Colonic mucosa (tissue), 4 donors: ENCODE results near the gene DLG2. TPM values are rescaled to one million over a fixed set of nuclear protein-coding genes. Genes with fewer than 3 reads are reported as not detected.

Experiments used
- DNase-seq: peaks from one replicate; pipeline ENCODE4 v3.0.0-alpha.2; 2020
- H3K27ac ChIP-seq: fragments of 200-600 bp; one replicate; pipeline ENCODE4 v1.8.0; 2021
- H3K27me3 ChIP-seq: fragments of 200-600 bp; one replicate; pipeline ENCODE4 v1.8.0; 2021
- H3K36me3 ChIP-seq: fragments of 200-600 bp; one replicate; pipeline ENCODE4 v1.8.0; 2021
- H3K4me1 ChIP-seq: fragments of 200-600 bp; one replicate; pipeline ENCODE4 v1.8.0; 2021; ENCODE audit warnings: mild to moderate bottlenecking
- H3K4me3 ChIP-seq: fragments of 200-600 bp; one replicate; pipeline ENCODE4 v1.8.0; 2021
- H3K9ac ChIP-seq, 2 donors: one replicate each; pipeline ENCODE4 v1.7.0; 2013; ENCODE audit warnings: control low read depth in 2 of 2, low read depth in 2 of 2, low read length in 2 of 2
- H3K9me3 ChIP-seq: fragments of 200-600 bp; one replicate; pipeline ENCODE4 v1.8.0; 2021
- CTCF ChIP-seq: fragments of 200-600 bp; IDR thresholded peaks from one replicate; pipeline ENCODE4 v1.8.0; 2022; ENCODE audit warnings: antibody characterized with exemption, mild to moderate bottlenecking
- intact Hi-C: fragments of 100-400 bp; cut with DNase I; formaldehyde crosslinking; loops from one replicate; pipeline ENCODE4 v1.14.1; 2022
- total RNA-seq, 2 donors: library from RNA; stranded (reverse); fragmentation: NEBNext Ultra II Directional in 1 of 2; extraction: Animal tissue kit (Norgen Biotek cat#: 25700) in 1 of 2; gene quantifications; one replicate each; pipeline ENCODE4 v1.2.1, GENCODE V29; 2021
- donor health status: healthy.
- donor health status: DM: no; HTN: no; CAD: no.
- donor health status: DM: no; HTN: no; CAD: no.

Gene DLG2
- total RNA-seq, 2 donors from 2014 or later = 1.4 to 3.3 TPM

DNA sequence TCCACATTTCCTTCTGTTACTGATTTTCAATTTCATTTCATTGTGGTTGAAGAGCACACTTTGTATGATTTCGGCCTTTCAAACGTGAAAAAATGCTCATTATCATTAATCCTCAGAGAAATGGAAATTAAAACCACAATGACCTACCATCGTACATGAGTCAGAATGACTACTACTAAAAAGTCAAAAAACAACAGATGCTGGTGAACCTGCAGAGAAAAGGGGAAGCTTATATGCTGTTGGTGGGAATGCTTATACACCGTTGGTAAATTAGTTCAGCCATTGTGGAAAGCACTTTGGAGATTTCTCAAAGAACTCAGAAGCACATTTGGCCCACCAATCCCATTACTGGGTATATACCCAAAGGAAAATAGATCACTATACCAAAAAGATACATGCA lies 57.6 kb downstream of the DLG2 start:
- DNase-seq = no peak
- intact Hi-C loops = no loop called here

GRCh38 chr11:85558411-85558810 lies 68.7 kb downstream of the DLG2 start:
- H3K4me1 ChIP-seq = no peaks in the 10 kb centered on the region
- TF ChIP-seq CTCF = no peak
- DNase-seq = no peak
- H3K27ac ChIP-seq = no peak overlapping the region
- H3K4me3 ChIP-seq = no peak overlapping the region
- H3K9ac ChIP-seq = no peak overlapping the region
- H3K36me3 ChIP-seq = no peaks in the 10 kb centered on the region
- H3K9me3 ChIP-seq = no peaks in the 10 kb centered on the region
- intact Hi-C loops = no loop called here
- H3K27me3 ChIP-seq = no peaks in the 10 kb centered on the region

More for the DNA sequence above, 57.6 kb downstream of the DLG2 start:
- Histone ChIP-seq H3K4me1 (no peaks in the 10 kb centered on the region), H3K36me3 (no peaks in the 10 kb centered on the region), H3K27ac (no peak overlapping the region), H3K4me3 (no peak overlapping the region), H3K9me3 (no peaks in the 10 kb centered on the region), H3K9ac (no peak overlapping the region), H3K27me3 (no peaks in the 10 kb centered on the region)
- TF ChIP-seq CTCF = no peak

GRCh38 chr11:85551881-85552280 lies 75.3 kb downstream of the DLG2 start:
- H3K9me3 ChIP-seq = no peaks in the 10 kb centered on the region
- no peak overlapping the region for H3K4me3 ChIP-seq
- H3K9ac ChIP-seq = no peak overlapping the region
- no peaks in the 10 kb centered on the region for H3K4me1 ChIP-seq
- H3K27ac ChIP-seq = no peak overlapping the region
- intact Hi-C loops = no loop called here
- TF ChIP-seq CTCF = no peak
- H3K36me3 ChIP-seq = no peaks in the 10 kb centered on the region
- no peaks in the 10 kb centered on the region for H3K27me3 ChIP-seq
- no peak for DNase-seq

GRCh38 chr11:85541683-85542082 lies 85.5 kb downstream of the DLG2 start:
- Histone ChIP-seq H3K4me1 (no peaks in the 10 kb centered on the region), H3K27ac (no peak overlapping the region), H3K4me3 (no peak overlapping the region), H3K9me3 (no peaks in the 10 kb centered on the region), H3K27me3 (no peaks in the 10 kb centered on the region), H3K9ac (no peak overlapping the region), H3K36me3 (no peaks in the 10 kb centered on the region)
- no peak for TF ChIP-seq CTCF
- intact Hi-C loops = no loop called here
- DNase-seq = no peak

- Histone ChIP-seq H3K36me3 (no peaks in the 10 kb centered on the region), H3K4me3 (no peak overlapping the region), H3K9me3 (no peaks in the 10 kb centered on the region), H3K9ac (no peak overlapping the region), H3K4me1 (no peaks in the 10 kb centered on the region), H3K27me3 (no peaks in the 10 kb centered on the region), H3K27ac (no peak overlapping the region)
- TF ChIP-seq CTCF = no peak
- intact Hi-C loops = no loop called here
- DNase-seq = no peak
Observed at GRCh38 chr11:85540635-85541205, 86.4 kb downstream of the DLG2 start.
